ENCODE results near the gene WNT2. TPM values are rescaled to one million over a fixed set of nuclear protein-coding genes. Genes with fewer than 3 reads are reported as not detected.

The WNT2 gene
- total and polyA plus RNA-seq, 8 donors, result 0.05 to 0.40 (median 0.12) TPM; not detected in 3

- 63 to 73% methylated on average over 2 of the region's 2 CpGs for WGBS, 2 donors
- Histone ChIP-seq H3K27me3 (no peaks in the 10 kb centered on the region), H3K4me3 (no peak overlapping the region), H3K27ac (no peak overlapping the region), H3K36me3 (no peaks in the 10 kb centered on the region), H3K9me3 (no peaks in the 10 kb centered on the region), H3K4me1 (no peaks in the 10 kb centered on the region)
- DNase-seq (no peak), FAIRE-seq (no peak), ATAC-seq (no peak)
- TF ChIP-seq CTCF (IDR thresholded peaks at IDR 0.05), result no peak
- intact Hi-C loops (cut with DNase I), result no loop called here
Observed at GRCh38 chr7:117349570-117349969, 26.7 kb upstream of the WNT2 start.

- Histone ChIP-seq H3K27me3 (no peaks in the 10 kb centered on the region), H3K9me3 (no peaks in the 10 kb centered on the region), H3K36me3 (no peaks in the 10 kb centered on the region), H3K27ac (no peak overlapping the region), H3K4me1 (no peaks in the 10 kb centered on the region), H3K4me3 (no peak overlapping the region)
- intact Hi-C loops (cut with DNase I), result no loop called here
- ATAC-seq (no peak), FAIRE-seq (no peak), DNase-seq (no peak)
- TF ChIP-seq CTCF (IDR thresholded peaks at IDR 0.05), result no peak
- 69 to 72% methylated on average over 7 of the region's 7 CpGs for WGBS, 2 donors
Observed at GRCh38 chr7:117347962-117348672, 25.3 kb upstream of the WNT2 start.

- WGBS, 2 donors, result 71 to 81% methylated on average over 6 of the region's 6 CpGs
- Histone ChIP-seq H3K9me3 (no peaks in the 10 kb centered on the region), H3K27me3 (no peaks in the 10 kb centered on the region), H3K27ac (no peak overlapping the region), H3K4me3 (no peak overlapping the region), H3K36me3 (no peaks in the 10 kb centered on the region), H3K4me1 (no peaks in the 10 kb centered on the region)
- intact Hi-C loops (cut with DNase I), result no loop called here
- DNase-seq (no peak), ATAC-seq (no peak), FAIRE-seq (no peak)
- TF ChIP-seq CTCF (IDR thresholded peaks at IDR 0.05), result no peak
Observed at GRCh38 chr7:117347480-117347879, 24.6 kb upstream of the WNT2 start.

- intact Hi-C loops (cut with DNase I), result no loop called here
- FAIRE-seq (no peak), DNase-seq (no peak), ATAC-seq (no peak)
- Histone ChIP-seq H3K27ac (no peak overlapping the region), H3K4me3 (no peak overlapping the region), H3K9me3 (no peaks in the 10 kb centered on the region), H3K4me1 (no peaks in the 10 kb centered on the region), H3K27me3 (no peaks in the 10 kb centered on the region), H3K36me3 (no peaks in the 10 kb centered on the region)
- TF ChIP-seq CTCF (IDR thresholded peaks at IDR 0.05), result no peak
Observed at GRCh38 chr7:117346161-117346560, 23.3 kb upstream of the WNT2 start.

GRCh38 chr7:117338020-117338419, 15.2 kb upstream of the WNT2 start:
- no peak for FAIRE-seq
- H3K9me3 ChIP-seq, result no peaks in the 10 kb centered on the region
- WGBS, 2 donors, result 83 to 86% methylated on average over 1 of the region's 1 CpG
- no peak for DNase-seq
- ATAC-seq, result no peak
- no peaks in the 10 kb centered on the region for H3K4me1 ChIP-seq
- intact Hi-C loops (cut with DNase I), result no loop called here
- H3K36me3 ChIP-seq, result no peaks in the 10 kb centered on the region
- H3K27me3 ChIP-seq, result no peaks in the 10 kb centered on the region
- no peak for TF ChIP-seq CTCF (IDR thresholded peaks at IDR 0.05)
- H3K27ac ChIP-seq, result no peak overlapping the region
- no peak overlapping the region for H3K4me3 ChIP-seq

Measured in pancreas (tissue), 10 donors.